PC-3 (cell line): ENCODE measurements around the gene TEAD3. TPM values are rescaled to one million over a fixed set of nuclear protein-coding genes. Genes with fewer than 3 reads are reported as not detected.

Experiments
- ATAC-seq: fragments of 200-7000 bp; cut with Tn5 transposase; 2 replicates; pipeline ENCODE4 v1.9.1; 2020; ENCODE audit warnings: mild to moderate bottlenecking, moderate library complexity
- BruUV-seq: library from RNA; stranded (reverse); fragments of 400-500 nt; replicated peaks from 2 replicates; lab custom pipeline; 2021; lab: Mats Ljungman, UMichigan
- CTCF ChIA-PET: fragments of 300-600 bp; sonication (Branson Sonifier 250); formaldehyde crosslinking; loops from one replicate; lab custom pipeline; 2022; ENCODE audit warnings: antibody characterized with exemption; lab: Charles Lee
- POLR2A ChIA-PET: fragments of 300-600 bp; sonication (Branson Sonifier 250); formaldehyde crosslinking; loops from one replicate; lab custom pipeline; 2022; ENCODE audit warnings: antibody characterized with exemption; ENCODE audit not compliant: unreplicated experiment; lab: Charles Lee
- DNase-seq: peaks from one replicate; pipeline ENCODE4 v3.0.0-alpha.2; 2015
- H2AFZ ChIP-seq: fragments of 300-600 bp; sonication (generic); 2 replicates; pipeline ENCODE4 v1.6.0; 2016; ENCODE audit warnings: antibody characterized with exemption, low read length
- H3F3A ChIP-seq: fragments of 300-600 bp; sonication (generic); one replicate; pipeline ENCODE4 v1.6.0; 2017; ENCODE audit warnings: antibody characterized with exemption, low read length, control low read depth, mild to moderate bottlenecking; ENCODE audit not compliant: unreplicated experiment
- H3K27ac ChIP-seq: fragments of 300-600 bp; sonication (generic); 2 replicates; pipeline ENCODE4 v1.5.1; 2016; ENCODE audit warnings: mild to moderate bottlenecking, low read length
- H3K27me3 ChIP-seq: fragments of 300-600 bp; sonication (generic); 2 replicates; pipeline ENCODE4 v1.6.1; 2016; ENCODE audit warnings: low read length, mixed read lengths
- H3K36me3 ChIP-seq: fragments of 300-600 bp; sonication (generic); 2 replicates; pipeline ENCODE4 v1.6.1; 2016; ENCODE audit warnings: low read depth, mixed run types, low read length, mixed read lengths
- H3K4me1 ChIP-seq: fragments of 300-600 bp; sonication (generic); 2 replicates; pipeline ENCODE4 v1.5.1; 2016; ENCODE audit warnings: low read length; ENCODE audit not compliant: insufficient read depth
- H3K4me2 ChIP-seq: fragments of 300-600 bp; sonication (generic); 2 replicates; pipeline ENCODE4 v1.6.0; 2016; ENCODE audit warnings: low read length
- H3K4me3 ChIP-seq: fragments of 300-600 bp; sonication (generic); 2 replicates; pipeline ENCODE4 v1.5.1; 2016; ENCODE audit warnings: mild to moderate bottlenecking, low read length, mixed read lengths
- H3K79me2 ChIP-seq: fragments of 300-600 bp; sonication (generic); 2 replicates; pipeline ENCODE4 v1.6.1; 2017; ENCODE audit warnings: low read length, mixed read lengths
- H3K9ac ChIP-seq: fragments of 300-600 bp; sonication (generic); 2 replicates; pipeline ENCODE4 v1.6.0; 2016; ENCODE audit warnings: mild to moderate bottlenecking, low read length
- H3K9me2 ChIP-seq: fragments of 300-600 bp; sonication (generic); replicated peaks from 2 replicates; pipeline ENCODE4 v1.6.1; 2016; ENCODE audit warnings: mixed run types, low read length, mixed read lengths
- H3K9me3 ChIP-seq: fragments of 300-600 bp; sonication (generic); 2 replicates; pipeline ENCODE4 v1.6.1; 2016; ENCODE audit warnings: low read length, mixed read lengths
- H4K20me1 ChIP-seq: fragments of 300-600 bp; sonication (generic); 2 replicates; pipeline ENCODE4 v1.6.1; 2016; ENCODE audit warnings: low read length, mixed read lengths
- CTCF ChIP-seq: fragments of 300-600 bp; sonication (generic); conservative IDR thresholded peaks from 2 replicates; pipeline ENCODE4 v1.5.1; 2017; ENCODE audit warnings: antibody characterized with exemption, low read depth, mild to moderate bottlenecking, low read length
- EZH2 ChIP-seq: fragments of 300-600 bp; sonication (generic); IDR thresholded peaks from one replicate; pipeline ENCODE4 v1.6.1; 2017; ENCODE audit warnings: antibody characterized with exemption, mild to moderate bottlenecking, low read length; ENCODE audit not compliant: unreplicated experiment
- EZH2phosphoT487 ChIP-seq: fragments of 300-600 bp; sonication (generic); IDR thresholded peaks from 2 replicates; pipeline ENCODE4 v1.6.1; 2018; ENCODE audit warnings: mild to moderate bottlenecking, antibody characterized with exemption, low read length, borderline replicate concordance
- intact Hi-C: fragments of 100-400 bp; cut with micrococcal nuclease; formaldehyde crosslinking; loops from 2 replicates; pipeline ENCODE4 v1.9.0; 2023
- total RNA-seq: library from RNA; depleted of rRNA; stranded (reverse); fragments of >200 nt; gene quantifications from 2 replicates; pipeline ENCODE4 v1.2.3, GENCODE V29; 2014

Gene TEAD3
- total RNA-seq, 1 experiment from 2014 or later: 9.2 TPM

- DNase-seq: no peak
- Histone ChIP-seq H3K27ac (no peak overlapping the region), H2AFZ (no peak overlapping the region), H3K4me1 (peaks cover 19% of the 10 kb centered on the region), H3K9me2 (no peaks in the 10 kb centered on the region), H3K36me3 (peaks cover 44% of the 10 kb centered on the region), H3K4me3 (no peak overlapping the region), H3F3A (peaks cover 41% of the 10 kb centered on the region), H3K4me2 (no peak overlapping the region), H3K27me3 (no peaks in the 10 kb centered on the region), H4K20me1 (peaks cover 49% of the 10 kb centered on the region), H3K79me2 (peaks cover 36% of the 10 kb centered on the region), H3K9ac (no peak overlapping the region), H3K9me3 (no peaks in the 10 kb centered on the region)
- intact Hi-C loops: no loop called here
- no TSS peak for BruUV-seq
- ChIA-PET POLR2A (interaction anchor here (0.6 kb wide), 1 partner anchor 146 kb away, joined by 5 read pairs; no protein-coding TSS in a partner anchor), CTCF (interaction anchor here (0.6 kb wide), 1 partner anchor 233 kb away, joined by 3 read pairs; no protein-coding TSS in a partner anchor)
- ATAC-seq: no peak
- TF ChIP-seq EZH2 (no peak), EZH2phosphoT487 (no peak), CTCF (no peak)
Observed at GRCh38 chr6:35473850-35474130, 23.1 kb downstream of the TEAD3 start.

- no peaks in the 10 kb centered on the region for H3K9me3 ChIP-seq
- intact Hi-C loops: no loop called here
- peaks cover 47% of the 10 kb centered on the region for H3K36me3 ChIP-seq
- TF ChIP-seq EZH2phosphoT487 (no peak), EZH2 (no peak), CTCF (no peak)
- H3F3A ChIP-seq: peaks cover 41% of the 10 kb centered on the region
- CTCF ChIA-PET: interaction anchor here (0.6 kb wide), 1 partner anchor 232 kb away, joined by 3 read pairs; no protein-coding TSS in a partner anchor
- no peak overlapping the region for H3K9ac ChIP-seq
- BruUV-seq: no TSS peak
- no peak for ATAC-seq
- no peak overlapping the region for H3K4me2 ChIP-seq
- no peaks in the 10 kb centered on the region for H3K27me3 ChIP-seq
- H2AFZ ChIP-seq: no peak overlapping the region
- H3K4me1 ChIP-seq: peaks cover 19% of the 10 kb centered on the region
- H3K27ac ChIP-seq: no peak overlapping the region
- POLR2A ChIA-PET: interaction anchor here (0.6 kb wide), 1 partner anchor 145 kb away, joined by 5 read pairs; no protein-coding TSS in a partner anchor
- H3K9me2 ChIP-seq: no peaks in the 10 kb centered on the region
- no peak for DNase-seq
- peaks cover 41% of the 10 kb centered on the region for H3K79me2 ChIP-seq
- H4K20me1 ChIP-seq: peaks cover 52% of the 10 kb centered on the region
- H3K4me3 ChIP-seq: no peak overlapping the region
Observed at GRCh38 chr6:35473075-35473849, 23.6 kb downstream of the TEAD3 start.

- intact Hi-C loops: no loop called here
- Histone ChIP-seq H3F3A (peaks cover 41% of the 10 kb centered on the region), H4K20me1 (peaks cover 52% of the 10 kb centered on the region), H3K9ac (no peak overlapping the region), H3K9me2 (no peaks in the 10 kb centered on the region), H3K27ac (no peak overlapping the region), H3K9me3 (no peaks in the 10 kb centered on the region), H3K36me3 (peaks cover 47% of the 10 kb centered on the region), H3K4me1 (peaks cover 27% of the 10 kb centered on the region), H3K27me3 (no peaks in the 10 kb centered on the region), H3K4me3 (peak overlapping the region; percentile 82; the same call in 1 of the 2 replicates), H3K4me2 (peak overlapping the region; percentile 99), H3K79me2 (peaks cover 45% of the 10 kb centered on the region), H2AFZ (no peak overlapping the region)
- POLR2A ChIA-PET: interaction anchor here (0.5 to 0.6 kb wide), 2 partner anchors 130 to 204 kb away, joined by 3 to 6 read pairs; no protein-coding TSS in a partner anchor
- no TSS peak for BruUV-seq
- ATAC-seq (no peak), DNase-seq (no peak)
- CTCF ChIA-PET: interaction anchor here (0.6 kb wide), 1 partner anchor 45 kb away, joined by 3 read pairs; no protein-coding TSS in a partner anchor
- TF ChIP-seq CTCF (no peak), EZH2 (no peak), EZH2phosphoT487 (no peak)
Observed at GRCh38 chr6:35471836-35472345, 25.0 kb downstream of the TEAD3 start.
